Activated CD4-positive, alpha-beta T cell treated with anti-CD3 and anti-CD28 coated beads, Interleukin-2, amount 10 ng/mL, durations not matched to agents 7 days and 5 days (primary cell): ENCODE data around the gene MDM4. TPM values are rescaled to one million over a fixed set of nuclear protein-coding genes. Genes with fewer than 3 reads are reported as not detected.

ENCODE experiments used
- CTCF ChIA-PET: fragments of 350-600 bp; sonication (Branson Sonifier 250); formaldehyde crosslinking; loops from one replicate; lab custom pipeline; 2021; ENCODE audit warnings: antibody characterized with exemption; lab: Charles Lee
- POLR2A ChIA-PET: fragments of 350-600 bp; sonication (Branson Sonifier 250); formaldehyde crosslinking; loops from one replicate; lab custom pipeline; 2021; ENCODE audit warnings: antibody characterized with exemption; lab: Charles Lee
- DNase-seq: peaks from one replicate; pipeline ENCODE4 v3.0.0-alpha.2; 2020
- H3K27ac Mint-ChIP-seq: one replicate; pipeline ENCODE4 v1.8.0; 2021; ENCODE audit warnings: mild to moderate bottlenecking, moderate library complexity, mixed read lengths
- H3K27me3 Mint-ChIP-seq: one replicate; pipeline ENCODE4 v1.8.0; 2021; ENCODE audit warnings: mixed read lengths
- H3K36me3 Mint-ChIP-seq: one replicate; pipeline ENCODE4 v1.8.0; 2021; ENCODE audit warnings: low read depth, mixed read lengths
- H3K4me1 Mint-ChIP-seq: one replicate; pipeline ENCODE4 v1.8.0; 2021; ENCODE audit warnings: mixed read lengths
- H3K4me3 Mint-ChIP-seq: one replicate; pipeline ENCODE4 v1.8.0; 2021; ENCODE audit warnings: mild to moderate bottlenecking, moderate library complexity, mixed read lengths
- H3K9me3 Mint-ChIP-seq: one replicate; pipeline ENCODE4 v1.8.0; 2021; ENCODE audit warnings: mixed read lengths
- total RNA-seq, 2 experiments: library from RNA; stranded (reverse); gene quantifications; one replicate each; pipeline ENCODE4 v1.2.3, GENCODE V29; 2021

Gene MDM4
- total RNA-seq, 2 experiments from 2014 or later = 95.0 to 98.1 TPM

GRCh38 chr1:204577794-204578478 is 61.7 kb downstream of the MDM4 start:
- H3K4me3 Mint-ChIP-seq = peak overlapping the region; percentile 75
- peak overlapping the region; percentile 97 for H3K27ac Mint-ChIP-seq
- H3K27me3 Mint-ChIP-seq = no peaks in the 10 kb centered on the region

GRCh38 chr1:204578867-204579664 is 62.9 kb downstream of the MDM4 start:
- ChIA-PET POLR2A (no interaction called here), CTCF (interaction anchor here (0.6 to 4.0 kb wide), 11 partner anchors 9 to 1310 kb away, joined by 3 to 16 read pairs (median 4); no protein-coding TSS in a partner anchor)
- H3K27me3 Mint-ChIP-seq = no peaks in the 10 kb centered on the region
- peaks cover 14% of the 10 kb centered on the region for H3K36me3 Mint-ChIP-seq
- H3K27ac Mint-ChIP-seq = peak overlapping the region; percentile 97
- H3K4me3 Mint-ChIP-seq = peak overlapping the region; percentile 75
- DNase-seq = peak; percentile 67
- H3K9me3 Mint-ChIP-seq = no peaks in the 10 kb centered on the region
- H3K4me1 Mint-ChIP-seq = peaks cover 44% of the 10 kb centered on the region

More at GRCh38 chr1:204577794-204578478, 61.7 kb downstream of the MDM4 start:
- H3K4me1 Mint-ChIP-seq = peaks cover 44% of the 10 kb centered on the region
- ChIA-PET CTCF (interaction anchor here (0.9 to 4.0 kb wide), 3 partner anchors 12 to 17 kb away, joined by 5 to 16 read pairs (median 6); no protein-coding TSS in a partner anchor), POLR2A (interaction anchor here (0.7 kb wide), 1 partner anchor 734 kb away, joined by 3 read pairs; no protein-coding TSS in a partner anchor)
- peaks cover 13% of the 10 kb centered on the region for H3K36me3 Mint-ChIP-seq
- DNase-seq = no peak
- no peaks in the 10 kb centered on the region for H3K9me3 Mint-ChIP-seq

- H3K4me3 Mint-ChIP-seq = peak overlapping the region; percentile 75
- CTCF ChIA-PET = interaction anchor here (0.6 to 4.0 kb wide), 11 partner anchors 8 to 1310 kb away, joined by 3 to 16 read pairs (median 3); no protein-coding TSS in a partner anchor
These were observed 63.5 kb downstream of the MDM4 start for GRCh38 chr1:204579681-204580080.

GRCh38 chr1:204580862-204581261 is 64.7 kb downstream of the MDM4 start:
- POLR2A ChIA-PET = no interaction called here
- H3K36me3 Mint-ChIP-seq = peaks cover 14% of the 10 kb centered on the region

More at GRCh38 chr1:204579681-204580080, 63.5 kb downstream of the MDM4 start:
- POLR2A ChIA-PET = no interaction called here
- no peak for DNase-seq
- peak overlapping the region; percentile 97 for H3K27ac Mint-ChIP-seq
- H3K36me3 Mint-ChIP-seq = peaks cover 14% of the 10 kb centered on the region
- peaks cover 49% of the 10 kb centered on the region for H3K4me1 Mint-ChIP-seq
- H3K27me3 Mint-ChIP-seq = no peaks in the 10 kb centered on the region
- no peaks in the 10 kb centered on the region for H3K9me3 Mint-ChIP-seq

GRCh38 chr1:204581759-204582158 is 65.6 kb downstream of the MDM4 start:
- no peaks in the 10 kb centered on the region for H3K27me3 Mint-ChIP-seq
- no peak overlapping the region for H3K27ac Mint-ChIP-seq
- no peak overlapping the region for H3K4me3 Mint-ChIP-seq
- H3K9me3 Mint-ChIP-seq = no peaks in the 10 kb centered on the region
- ChIA-PET CTCF (interaction anchor here (4.0 kb wide), 1 partner anchor 16 kb away, joined by 16 read pairs; no protein-coding TSS in a partner anchor), POLR2A (no interaction called here)
- peaks cover 14% of the 10 kb centered on the region for H3K36me3 Mint-ChIP-seq
- H3K4me1 Mint-ChIP-seq = peaks cover 50% of the 10 kb centered on the region
- DNase-seq = no peak

More at GRCh38 chr1:204580862-204581261, 64.7 kb downstream of the MDM4 start:
- Mint-ChIP-seq H3K4me3 (peak overlapping the region; percentile 75), H3K27ac (peak overlapping the region; percentile 97), H3K27me3 (no peaks in the 10 kb centered on the region), H3K4me1 (peaks cover 55% of the 10 kb centered on the region), H3K9me3 (no peaks in the 10 kb centered on the region)
- DNase-seq = no peak
- CTCF ChIA-PET = interaction anchor here (4.0 kb wide), 1 partner anchor 15 kb away, joined by 16 read pairs; no protein-coding TSS in a partner anchor

GRCh38 chr1:204583909-204584632 is 67.9 kb downstream of the MDM4 start:
- Mint-ChIP-seq H3K27me3 (no peaks in the 10 kb centered on the region), H3K36me3 (peaks cover 14% of the 10 kb centered on the region), H3K27ac (peak overlapping the region; percentile 60), H3K9me3 (no peaks in the 10 kb centered on the region), H3K4me1 (peaks cover 36% of the 10 kb centered on the region), H3K4me3 (no peak overlapping the region)
- ChIA-PET POLR2A (no interaction called here), CTCF (interaction anchor here (0.6 to 1.6 kb wide), 3 partner anchors 19 to 1461 kb away, joined by 3 to 5 read pairs (median 4); no protein-coding TSS in a partner anchor)
- DNase-seq = no peak

GRCh38 chr1:204584699-204585372 is 68.6 kb downstream of the MDM4 start:
- Mint-ChIP-seq H3K27ac (peak overlapping the region; percentile 60), H3K36me3 (peaks cover 12% of the 10 kb centered on the region), H3K9me3 (no peaks in the 10 kb centered on the region), H3K27me3 (no peaks in the 10 kb centered on the region), H3K4me3 (no peak overlapping the region), H3K4me1 (peaks cover 28% of the 10 kb centered on the region)
- POLR2A ChIA-PET = no interaction called here
- DNase-seq = peak; percentile 41
- CTCF ChIA-PET = interaction anchor here (0.6 to 1.6 kb wide), 2 partner anchors 19 to 1460 kb away, joined by 3 to 4 read pairs; no protein-coding TSS in a partner anchor

GRCh38 chr1:204587621-204588020 is 71.4 kb downstream of the MDM4 start:
- no peak overlapping the region for H3K4me3 Mint-ChIP-seq
- H3K27ac Mint-ChIP-seq = no peak overlapping the region
- DNase-seq = no peak
- POLR2A ChIA-PET = no interaction called here
- CTCF ChIA-PET = interaction anchor here (1.1 to 1.6 kb wide), 4 partner anchors 8 to 134 kb away, joined by 3 to 5 read pairs (median 3); no protein-coding TSS in a partner anchor
- no peaks in the 10 kb centered on the region for H3K9me3 Mint-ChIP-seq
- H3K4me1 Mint-ChIP-seq = peaks cover 11% of the 10 kb centered on the region
- H3K36me3 Mint-ChIP-seq = peaks cover 1% of the 10 kb centered on the region
- no peaks in the 10 kb centered on the region for H3K27me3 Mint-ChIP-seq

GRCh38 chr1:204588826-204589225 is 72.6 kb downstream of the MDM4 start:
- H3K9me3 Mint-ChIP-seq = no peaks in the 10 kb centered on the region
- POLR2A ChIA-PET = no interaction called here
- CTCF ChIA-PET = interaction anchor here (0.6 to 1.1 kb wide), 3 partner anchors 23 to 135 kb away, joined by 3 read pairs; no protein-coding TSS in a partner anchor

GRCh38 chr1:204589409-204590038 is 73.3 kb downstream of the MDM4 start:
- Mint-ChIP-seq H3K36me3 (no peaks in the 10 kb centered on the region), H3K4me3 (no peak overlapping the region), H3K4me1 (peaks cover 7% of the 10 kb centered on the region), H3K9me3 (no peaks in the 10 kb centered on the region), H3K27me3 (no peaks in the 10 kb centered on the region), H3K27ac (no peak overlapping the region)
- no peak for DNase-seq
- CTCF ChIA-PET = interaction anchor here (0.6 kb wide), 1 partner anchor 67 kb away, joined by 3 read pairs; no protein-coding TSS in a partner anchor
- POLR2A ChIA-PET = no interaction called here

More at GRCh38 chr1:204588826-204589225, 72.6 kb downstream of the MDM4 start:
- no peak overlapping the region for H3K27ac Mint-ChIP-seq
- H3K4me3 Mint-ChIP-seq = no peak overlapping the region
- peaks cover 11% of the 10 kb centered on the region for H3K4me1 Mint-ChIP-seq
- no peak for DNase-seq
- no peaks in the 10 kb centered on the region for H3K36me3 Mint-ChIP-seq
- H3K27me3 Mint-ChIP-seq = no peaks in the 10 kb centered on the region

- no peaks in the 10 kb centered on the region for H3K36me3 Mint-ChIP-seq
- H3K27me3 Mint-ChIP-seq = no peaks in the 10 kb centered on the region
- ChIA-PET CTCF (interaction anchor here (1.0 to 2.4 kb wide), 3 partner anchors 20 to 215 kb away, joined by 3 to 6 read pairs (median 3); no protein-coding TSS in a partner anchor), POLR2A (no interaction called here)
- no peak overlapping the region for H3K27ac Mint-ChIP-seq
- no peak for DNase-seq
- no peaks in the 10 kb centered on the region for H3K4me1 Mint-ChIP-seq
- no peaks in the 10 kb centered on the region for H3K9me3 Mint-ChIP-seq
- H3K4me3 Mint-ChIP-seq = no peak overlapping the region
These were observed 75.4 kb downstream of the MDM4 start for GRCh38 chr1:204591473-204592090.
